H9 (cell line): ENCODE results near the gene PCOLCE2. TPM values are rescaled to one million over a fixed set of nuclear protein-coding genes. Genes with fewer than 3 reads are reported as not detected.

ENCODE experiments used
- DNase-seq: peaks from one replicate; pipeline ENCODE4 v3.0.0-alpha.2; 2017
- H2AFZ ChIP-seq: one replicate; pipeline ENCODE4 v1.6.1; 2013; ENCODE audit warnings: mild to moderate bottlenecking, low read length, control low read depth, moderate library complexity
- H2AK5ac ChIP-seq: 2 replicates; pipeline ENCODE4 v1.6.1; 2013; ENCODE audit warnings: low read length, control low read depth, mixed read lengths; ENCODE audit not compliant: insufficient read length
- H2BK120ac ChIP-seq: one replicate; pipeline ENCODE4 v1.6.1; 2013; ENCODE audit warnings: low read depth, mild to moderate bottlenecking, low read length, control low read depth, inconsistent platforms; ENCODE audit not compliant: poor library complexity, severe bottlenecking
- H2BK12ac ChIP-seq: 2 replicates; pipeline ENCODE4 v1.6.1; 2013; ENCODE audit warnings: low read length, control low read depth, mixed read lengths, low read depth; ENCODE audit not compliant: insufficient read length
- H2BK15ac ChIP-seq: 2 replicates; pipeline ENCODE4 v1.6.1; 2013; ENCODE audit warnings: low read depth, low read length, control low read depth
- H2BK20ac ChIP-seq: one replicate; pipeline ENCODE4 v1.6.1; 2013; ENCODE audit warnings: low read depth, mild to moderate bottlenecking, low read length, control low read depth, inconsistent platforms; ENCODE audit not compliant: poor library complexity, severe bottlenecking
- H2BK5ac ChIP-seq: 2 replicates; pipeline ENCODE4 v1.6.1; 2013; ENCODE audit warnings: low read length, control low read depth, mixed read lengths; ENCODE audit not compliant: insufficient read length
- H3K14ac ChIP-seq: 2 replicates; pipeline ENCODE4 v1.6.1; 2013; ENCODE audit warnings: low read length, control low read depth; ENCODE audit not compliant: insufficient read depth
- H3K18ac ChIP-seq: 2 replicates; pipeline ENCODE4 v1.6.1; 2013; ENCODE audit warnings: low read depth, mild to moderate bottlenecking, mixed read lengths, low read length, control low read depth; ENCODE audit not compliant: insufficient read length
- H3K23ac ChIP-seq: 2 replicates; pipeline ENCODE4 v1.6.1; 2013; ENCODE audit warnings: low read length, control low read depth, mixed read lengths, low read depth; ENCODE audit not compliant: insufficient read length
- H3K23me2 ChIP-seq: 2 replicates; pipeline ENCODE4 v1.6.1; 2013; ENCODE audit warnings: low read depth, mild to moderate bottlenecking, mixed read lengths, low read length, control low read depth; ENCODE audit not compliant: insufficient read length, poor library complexity, severe bottlenecking
- H3K27ac ChIP-seq: 2 replicates; pipeline ENCODE4 v1.5.1; 2013; ENCODE audit warnings: low read length, control low read depth, mixed read lengths, low read depth; ENCODE audit not compliant: insufficient read length
- H3K27me3 ChIP-seq: 2 replicates; pipeline ENCODE4 v1.6.1; 2013; ENCODE audit warnings: low read length, control low read depth, inconsistent platforms; ENCODE audit not compliant: insufficient read depth
- H3K4ac ChIP-seq: 2 replicates; pipeline ENCODE4 v1.6.1; 2013; ENCODE audit warnings: low read depth, mild to moderate bottlenecking, control low read depth, inconsistent platforms, low read length, moderate library complexity
- H3K4me1 ChIP-seq: 2 replicates; pipeline ENCODE4 v1.6.1; 2013; ENCODE audit warnings: low read length, control low read depth, inconsistent platforms; ENCODE audit not compliant: insufficient read depth
- H3K4me2 ChIP-seq: 2 replicates; pipeline ENCODE4 v1.6.1; 2013; ENCODE audit warnings: low read length, control low read depth, mixed read lengths; ENCODE audit not compliant: insufficient read length, insufficient read depth
- H3K56ac ChIP-seq: 2 replicates; pipeline ENCODE4 v1.6.1; 2013; ENCODE audit warnings: low read depth, mild to moderate bottlenecking, mixed read lengths, low read length, control low read depth; ENCODE audit not compliant: insufficient read length
- H3K79me1 ChIP-seq: 2 replicates; pipeline ENCODE4 v1.6.1; 2013; ENCODE audit warnings: low read depth, mild to moderate bottlenecking, moderate library complexity, low read length, control low read depth, inconsistent platforms; ENCODE audit not compliant: insufficient read depth, poor library complexity, severe bottlenecking
- H3K79me2 ChIP-seq: 2 replicates; pipeline ENCODE4 v1.6.1; 2013; ENCODE audit warnings: low read length, control low read depth, inconsistent platforms; ENCODE audit not compliant: insufficient read depth
- H3K9ac ChIP-seq: 2 replicates; pipeline ENCODE4 v1.6.1; 2013; ENCODE audit warnings: low read length, control low read depth, mixed read lengths; ENCODE audit not compliant: insufficient read length; ENCODE audit errors: extremely low read depth
- H3K9me3 ChIP-seq: one replicate; pipeline ENCODE4 v1.6.1; 2013; ENCODE audit warnings: low read depth, low read length, inconsistent platforms; ENCODE audit not compliant: control insufficient read depth
- H3T11ph ChIP-seq: one replicate; pipeline ENCODE4 v1.6.1; 2013; ENCODE audit warnings: mild to moderate bottlenecking, low read length, control low read depth, inconsistent platforms
- H4K20me1 ChIP-seq: one replicate; pipeline ENCODE4 v1.6.1; 2013; ENCODE audit not compliant: control insufficient read depth, insufficient read length, insufficient read depth
- H4K5ac ChIP-seq: 2 replicates; pipeline ENCODE4 v1.6.1; 2013; ENCODE audit warnings: low read depth, mild to moderate bottlenecking, mixed read lengths, low read length, control low read depth; ENCODE audit not compliant: insufficient read length
- H4K8ac ChIP-seq: replicated peaks from 2 replicates; pipeline ENCODE4 v1.6.1; 2013; ENCODE audit warnings: low read length, control low read depth, mixed read lengths, low read depth; ENCODE audit not compliant: insufficient read length
- H4K91ac ChIP-seq: 2 replicates; pipeline ENCODE4 v1.6.1; 2013; ENCODE audit warnings: low read depth, mild to moderate bottlenecking, moderate library complexity, mixed read lengths, low read length, control low read depth; ENCODE audit not compliant: insufficient read length
- H3K27ac Mint-ChIP-seq, 3 experiments: 2 replicates in 2 of 3; 3 replicates in 1 of 3; pipeline ENCODE4 v1.8.0; 2020 to 2021; ENCODE audit warnings: mixed read lengths in 3 of 3, mild to moderate bottlenecking in 1 of 3, moderate library complexity in 1 of 3
- H3K27me3 Mint-ChIP-seq: 2 replicates; pipeline ENCODE4 v1.8.0; 2021; ENCODE audit warnings: low read depth, mild to moderate bottlenecking, moderate library complexity, mixed read lengths
- H3K36me3 Mint-ChIP-seq, 3 experiments: 2 replicates in 2 of 3; 3 replicates in 1 of 3; pipeline ENCODE4 v1.8.0; 2020 to 2021; ENCODE audit warnings: low read depth in 3 of 3, mixed read lengths in 3 of 3; ENCODE audit not compliant: insufficient read depth in 1 of 3
- H3K4me1 Mint-ChIP-seq, 2 experiments: 2 replicates each; pipeline ENCODE4 v1.8.0; 2020; ENCODE audit warnings: mixed read lengths in 2 of 2
- H3K4me3 Mint-ChIP-seq, 2 experiments: 2 replicates in 1 of 2; 3 replicates in 1 of 2; pipeline ENCODE4 v1.8.0; 2020 to 2021; ENCODE audit warnings: mild to moderate bottlenecking in 2 of 2, mixed read lengths in 2 of 2, moderate library complexity in 1 of 2
- H3K9me3 Mint-ChIP-seq, 2 experiments: 2 replicates in 1 of 2; 3 replicates in 1 of 2; pipeline ENCODE4 v1.8.0; 2020; ENCODE audit warnings: mild to moderate bottlenecking in 2 of 2, mixed read lengths in 2 of 2, moderate library complexity in 1 of 2
- WGBS: extraction: QIAGEN DNeasy Blood & Tissue Kit; methylation state at CpG from one replicate; pipeline ENCODE4 v1.1.7; 2013; ENCODE audit warnings: missing lambda C conversion rate, low lambda C conversion rate, mixed read lengths; ENCODE audit not compliant: insufficient read length; ENCODE audit errors: extremely low coverage; 5-methylcytosine and 5-hydroxymethylcytosine counted together
- total RNA-seq: library from RNA; stranded (reverse); gene quantifications from 2 replicates; pipeline ENCODE4 v1.2.1, GENCODE V29; 2021
- TF ChIP-seq, protein P1 (sequence below): fragments of 200-600 bp; sonication (generic); conservative IDR thresholded peaks from 3 replicates; pipeline ENCODE4 v1.8.0; 2021; ENCODE audit warnings: antibody characterized with exemption, mild to moderate bottlenecking

The PCOLCE2 gene
- total RNA-seq, 1 experiment from 2014 or later: 9.2 TPM

DNA sequence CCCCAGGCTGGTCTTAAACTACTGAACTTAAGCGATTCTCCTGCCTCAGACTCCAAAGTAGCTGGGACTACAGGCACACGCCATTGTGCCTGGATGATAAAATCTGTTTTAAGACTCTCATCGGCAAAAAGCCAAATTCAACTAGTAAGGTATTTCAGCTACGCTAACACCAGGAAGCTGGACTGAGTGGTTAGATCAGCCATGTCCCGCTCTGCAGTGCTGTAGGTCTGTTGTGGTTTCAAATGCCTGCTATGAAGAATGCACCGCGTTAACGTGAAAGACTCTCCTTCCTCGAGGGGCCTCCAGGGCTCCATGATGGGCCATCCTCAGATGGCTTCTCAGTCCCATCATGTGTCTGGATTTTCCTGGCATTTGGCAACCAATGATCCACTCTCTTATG lies 70.2 kb downstream of the PCOLCE2 start:
- TF ChIP-seq, protein P1, sequence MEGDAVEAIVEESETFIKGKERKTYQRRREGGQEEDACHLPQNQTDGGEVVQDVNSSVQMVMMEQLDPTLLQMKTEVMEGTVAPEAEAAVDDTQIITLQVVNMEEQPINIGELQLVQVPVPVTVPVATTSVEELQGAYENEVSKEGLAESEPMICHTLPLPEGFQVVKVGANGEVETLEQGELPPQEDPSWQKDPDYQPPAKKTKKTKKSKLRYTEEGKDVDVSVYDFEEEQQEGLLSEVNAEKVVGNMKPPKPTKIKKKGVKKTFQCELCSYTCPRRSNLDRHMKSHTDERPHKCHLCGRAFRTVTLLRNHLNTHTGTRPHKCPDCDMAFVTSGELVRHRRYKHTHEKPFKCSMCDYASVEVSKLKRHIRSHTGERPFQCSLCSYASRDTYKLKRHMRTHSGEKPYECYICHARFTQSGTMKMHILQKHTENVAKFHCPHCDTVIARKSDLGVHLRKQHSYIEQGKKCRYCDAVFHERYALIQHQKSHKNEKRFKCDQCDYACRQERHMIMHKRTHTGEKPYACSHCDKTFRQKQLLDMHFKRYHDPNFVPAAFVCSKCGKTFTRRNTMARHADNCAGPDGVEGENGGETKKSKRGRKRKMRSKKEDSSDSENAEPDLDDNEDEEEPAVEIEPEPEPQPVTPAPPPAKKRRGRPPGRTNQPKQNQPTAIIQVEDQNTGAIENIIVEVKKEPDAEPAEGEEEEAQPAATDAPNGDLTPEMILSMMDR: no peak
- no peaks in the 10 kb centered on the region for H3K79me2 ChIP-seq
- no peak overlapping the region for H3K9ac ChIP-seq
- H3K23ac ChIP-seq: no peak overlapping the region
- no peaks in the 10 kb centered on the region for H3K27me3 ChIP-seq
- H3K4me1 ChIP-seq: no peaks in the 10 kb centered on the region
- no peak overlapping the region for H3K14ac ChIP-seq
- no peak overlapping the region for H2BK5ac ChIP-seq
- H4K20me1 ChIP-seq: no peaks in the 10 kb centered on the region
- H2BK20ac ChIP-seq: no peak overlapping the region
- no CpG with 5 or more reads among the region's 9 CpGs for WGBS
- no peak overlapping the region for H3K4me2 ChIP-seq
- no peak overlapping the region for H3K27ac ChIP-seq
- no peak overlapping the region for H4K5ac ChIP-seq
- H3T11ph ChIP-seq: no peak overlapping the region
- Mint-ChIP-seq H3K36me3 (peaks cover 0 to 4% (median 4%) of the 10 kb centered on the region in 3 experiments; a peak in 3 of 7 replicates), H3K4me3 (no peak overlapping the region), H3K27ac (no peak overlapping the region), H3K9me3 (no peaks in the 10 kb centered on the region), H3K4me1 (peaks cover 2 to 4% of the 10 kb centered on the region in 2 experiments; a peak in 2 of 4 replicates), H3K27me3 (no peaks in the 10 kb centered on the region)
- H2AFZ ChIP-seq: no peak overlapping the region
- no peak overlapping the region for H4K91ac ChIP-seq
- H2BK15ac ChIP-seq: no peak overlapping the region
- no peaks in the 10 kb centered on the region for H3K9me3 ChIP-seq
- no peaks in the 10 kb centered on the region for H3K79me1 ChIP-seq
- no peak overlapping the region for H2BK12ac ChIP-seq
- no peak overlapping the region for H2BK120ac ChIP-seq
- no peaks in the 10 kb centered on the region for H3K23me2 ChIP-seq
- H3K56ac ChIP-seq: no peak overlapping the region
- no peak for DNase-seq
- no peak overlapping the region for H2AK5ac ChIP-seq
- H4K8ac ChIP-seq: no peak overlapping the region
- no peak overlapping the region for H3K18ac ChIP-seq
- H3K4ac ChIP-seq: no peak overlapping the region
